T-helper 9 cell (primary cell): ENCODE data around the gene SORL1.

ENCODE experiments used
- DNase-seq: peaks from one replicate; pipeline ENCODE4 v3.0.0-alpha.2; 2020

SORL1 gene

GRCh38 chr11:121513807-121514206, 61.7 kb downstream of the SORL1 start:
- DNase-seq: no peak

- no peak for DNase-seq
Observed at GRCh38 chr11:121514432-121515334, 62.6 kb downstream of the SORL1 start.

GRCh38 chr11:121515335-121515671, 63.2 kb downstream of the SORL1 start:
- DNase-seq: no peak

GRCh38 chr11:121517996-121518395, 65.9 kb downstream of the SORL1 start:
- no peak for DNase-seq

GRCh38 chr11:121520243-121521144, 68.4 kb downstream of the SORL1 start:
- no peak for DNase-seq

GRCh38 chr11:121521145-121522042, 69.3 kb downstream of the SORL1 start:
- DNase-seq: no peak

GRCh38 chr11:121522043-121522941, 70.2 kb downstream of the SORL1 start:
- DNase-seq: no peak

GRCh38 chr11:121523581-121524232, 71.6 kb downstream of the SORL1 start:
- DNase-seq: no peak

- no peak for DNase-seq
Observed at GRCh38 chr11:121524233-121524631, 72.1 kb downstream of the SORL1 start.

GRCh38 chr11:121525376-121525775, 73.3 kb downstream of the SORL1 start:
- no peak for DNase-seq

- no peak for DNase-seq
Observed at GRCh38 chr11:121530257-121530656, 78.1 kb downstream of the SORL1 start.

GRCh38 chr11:121533601-121534000, 81.5 kb downstream of the SORL1 start:
- DNase-seq: no peak

- DNase-seq: no peak
Observed at GRCh38 chr11:121534131-121535093, 82.3 kb downstream of the SORL1 start.

- DNase-seq: no peak
Observed at GRCh38 chr11:121535129-121535796, 83.1 kb downstream of the SORL1 start.

GRCh38 chr11:121536126-121536525, 84.0 kb downstream of the SORL1 start:
- no peak for DNase-seq

- no peak for DNase-seq
Observed at GRCh38 chr11:121538054-121538453, 85.9 kb downstream of the SORL1 start.

- DNase-seq: no peak
Observed at GRCh38 chr11:121539000-121539399, 86.9 kb downstream of the SORL1 start.

- no peak for DNase-seq
Observed at GRCh38 chr11:121540627-121541026, 88.5 kb downstream of the SORL1 start.

- no peak for DNase-seq
Observed at GRCh38 chr11:121543836-121544380, 91.8 kb downstream of the SORL1 start.
